ENCODE results near the gene PPP2R5C.
"Not testable (repeated sequence)": the region's sequence is repeated elsewhere in the genome, so short reads cannot be mapped to it uniquely, and the experiment has no call there.

The PPP2R5C gene

GRCh38 chr14:101956179-101956885 is 194.8 kb downstream of the PPP2R5C start:
- DNase-seq = no peak

- no peak for DNase-seq
Observed at GRCh38 chr14:101957406-101958234, 196.1 kb downstream of the PPP2R5C start.

DNA sequence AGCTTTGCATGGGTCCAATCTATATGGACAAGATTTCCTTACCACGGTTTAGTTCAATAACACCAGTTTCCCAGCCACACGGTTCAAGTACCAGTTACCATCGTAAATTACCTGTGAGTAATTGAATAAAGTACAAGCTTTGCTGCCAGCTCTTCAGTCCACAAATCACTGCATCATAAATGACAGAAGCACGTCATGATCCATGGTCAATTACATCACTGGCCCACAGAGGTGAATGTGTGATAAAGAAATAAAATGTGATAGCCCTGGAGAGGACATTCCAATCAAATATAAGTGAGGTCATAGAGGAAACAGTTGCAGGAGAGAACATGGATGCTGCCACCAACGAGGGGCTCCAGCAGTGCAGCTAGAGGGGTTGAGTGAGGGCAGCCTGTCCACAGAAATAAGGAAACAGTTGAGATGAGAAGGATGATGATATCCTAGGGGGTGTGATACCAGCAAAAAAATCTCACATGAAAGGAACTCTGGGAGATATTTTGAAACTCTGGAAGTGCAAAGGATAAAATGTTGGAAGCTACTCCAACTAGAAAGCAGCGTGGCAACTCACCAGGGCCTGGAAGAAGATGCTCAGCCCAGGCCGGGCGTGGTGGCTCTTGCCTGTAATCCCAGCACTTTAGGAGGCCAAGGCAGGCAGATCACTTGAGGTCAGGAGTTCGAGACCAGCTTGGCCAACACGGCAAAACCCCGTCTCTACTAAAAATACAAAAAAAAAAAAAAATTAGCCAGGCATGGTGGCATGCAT is 197.1 kb downstream of the PPP2R5C start:
- no peak for DNase-seq

- DNase-seq = no peak
Observed at GRCh38 chr14:101959277-101959676, 197.8 kb downstream of the PPP2R5C start.

DNA sequence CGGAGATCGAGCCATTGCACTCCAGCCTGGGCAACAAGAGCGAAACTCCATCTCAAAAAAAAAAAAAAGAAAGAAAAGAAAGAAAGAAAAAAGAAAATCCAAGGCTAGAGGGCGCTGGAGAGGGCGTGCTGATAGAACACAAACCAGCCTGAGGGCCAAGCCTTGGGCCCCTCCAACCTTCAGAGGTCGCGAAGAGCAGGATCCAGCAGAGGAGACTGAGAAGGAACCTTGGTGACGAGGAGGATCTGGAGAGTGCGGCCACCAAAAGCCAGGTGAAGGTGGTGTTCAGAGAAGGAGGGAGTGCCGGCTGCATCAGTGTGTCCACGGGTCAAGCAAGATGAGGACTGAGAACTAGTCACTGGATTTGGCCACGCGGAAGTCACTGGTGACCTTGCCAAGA is 198.7 kb downstream of the PPP2R5C start:
- no peak for DNase-seq

DNA sequence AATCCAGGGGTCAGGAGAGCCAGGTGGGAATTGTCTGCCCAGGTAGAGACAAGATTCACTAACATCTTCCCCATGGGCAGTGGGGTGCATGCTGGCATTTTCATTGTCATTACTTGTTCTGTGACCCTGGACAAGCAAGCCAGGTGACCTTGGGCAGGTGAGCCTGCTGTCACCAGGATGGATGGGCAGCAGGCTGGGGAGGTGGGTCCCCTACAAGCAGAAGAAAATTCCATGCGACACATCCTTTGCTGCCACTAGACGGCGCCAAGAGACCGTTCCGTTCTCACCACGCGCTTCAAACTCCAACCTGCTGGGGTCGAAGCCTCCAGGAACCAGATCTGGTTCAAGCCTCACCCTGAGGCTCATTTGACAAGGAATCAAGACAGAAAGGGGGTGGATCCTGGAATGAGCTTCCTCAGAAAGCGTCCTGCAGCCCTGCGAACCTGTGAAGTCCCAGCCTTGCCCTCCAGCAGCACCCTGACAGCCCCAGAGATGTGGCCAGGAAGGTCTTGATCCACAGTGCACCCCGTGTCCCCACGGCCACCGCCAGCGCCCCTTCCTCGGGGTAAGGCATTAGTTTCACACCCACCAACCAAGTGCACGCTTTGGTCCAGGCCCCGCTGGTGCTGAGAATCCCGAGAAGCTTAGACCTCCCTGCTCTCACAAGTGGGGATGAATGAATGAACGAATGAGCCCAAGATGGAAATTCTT is 199.7 kb downstream of the PPP2R5C start:
- peak; percentile 73 for DNase-seq

- no peak for DNase-seq
Observed at GRCh38 chr14:101961746-101962502, 200.4 kb downstream of the PPP2R5C start.

DNA sequence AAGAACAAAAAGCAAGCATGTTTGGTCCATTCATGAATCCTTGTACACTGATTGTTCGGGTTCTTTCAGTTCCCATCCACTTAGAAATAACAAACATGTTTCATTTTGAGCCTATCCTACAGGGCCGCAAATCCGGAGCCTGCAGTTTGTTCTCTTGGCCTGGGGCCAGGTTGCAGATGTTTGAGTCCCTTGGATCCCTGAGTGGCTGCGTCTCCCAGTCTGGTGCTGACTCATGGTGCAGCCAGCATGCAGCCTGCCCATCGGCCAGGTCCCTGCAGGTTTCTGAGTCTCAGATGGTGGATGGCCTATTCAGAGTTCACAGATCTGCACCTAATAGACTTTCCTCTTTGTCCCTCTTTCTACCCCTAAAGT is 201.0 kb downstream of the PPP2R5C start:
- peak; percentile 90 for DNase-seq

GRCh38 chr14:101963052-101963451 is 201.5 kb downstream of the PPP2R5C start:
- no peak for DNase-seq

DNA sequence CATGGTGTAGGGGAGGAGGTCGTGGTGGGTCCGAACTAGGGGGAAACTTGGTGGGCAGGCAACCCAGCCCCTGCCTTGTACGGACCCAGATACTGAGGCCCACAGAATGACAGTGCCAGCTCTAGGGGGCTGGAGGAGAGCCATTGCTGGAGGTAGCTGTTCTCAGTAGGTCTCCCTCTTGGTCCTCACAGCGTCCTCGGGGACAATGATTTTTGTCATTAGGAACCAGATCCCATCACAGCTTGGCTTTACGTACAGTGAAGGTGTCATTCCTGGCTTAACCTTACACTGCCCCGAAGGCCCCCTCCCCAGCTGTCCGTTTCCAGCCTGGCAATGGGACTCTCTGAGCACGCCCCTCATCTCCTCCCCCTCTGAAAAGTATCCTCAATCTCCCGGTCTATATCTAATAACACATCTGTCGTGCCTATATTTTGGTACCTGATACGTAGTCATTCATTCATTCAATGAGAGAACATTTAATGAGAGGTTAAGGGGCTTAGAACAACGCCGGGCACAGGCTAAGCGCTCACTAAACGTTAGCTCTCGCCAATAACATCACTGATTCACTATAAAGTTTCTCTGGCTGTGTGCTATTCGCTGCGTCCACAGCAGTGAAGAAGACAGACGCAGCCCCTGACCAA is 202.3 kb downstream of the PPP2R5C start:
- no peak for DNase-seq

- DNase-seq = peak; percentile 92
Observed at GRCh38 chr14:101964297-101965180, 203.0 kb downstream of the PPP2R5C start, which contains the start of gene DYNC1H1. Gene DYNC1H1 (plus strand): TSS chr14:101964573. CDS start chr14:101964692, 119 bp downstream.

- DNase-seq = peak; percentile 47
Observed at GRCh38 chr14:101965181-101965544, 203.7 kb downstream of the PPP2R5C start.

DNA sequence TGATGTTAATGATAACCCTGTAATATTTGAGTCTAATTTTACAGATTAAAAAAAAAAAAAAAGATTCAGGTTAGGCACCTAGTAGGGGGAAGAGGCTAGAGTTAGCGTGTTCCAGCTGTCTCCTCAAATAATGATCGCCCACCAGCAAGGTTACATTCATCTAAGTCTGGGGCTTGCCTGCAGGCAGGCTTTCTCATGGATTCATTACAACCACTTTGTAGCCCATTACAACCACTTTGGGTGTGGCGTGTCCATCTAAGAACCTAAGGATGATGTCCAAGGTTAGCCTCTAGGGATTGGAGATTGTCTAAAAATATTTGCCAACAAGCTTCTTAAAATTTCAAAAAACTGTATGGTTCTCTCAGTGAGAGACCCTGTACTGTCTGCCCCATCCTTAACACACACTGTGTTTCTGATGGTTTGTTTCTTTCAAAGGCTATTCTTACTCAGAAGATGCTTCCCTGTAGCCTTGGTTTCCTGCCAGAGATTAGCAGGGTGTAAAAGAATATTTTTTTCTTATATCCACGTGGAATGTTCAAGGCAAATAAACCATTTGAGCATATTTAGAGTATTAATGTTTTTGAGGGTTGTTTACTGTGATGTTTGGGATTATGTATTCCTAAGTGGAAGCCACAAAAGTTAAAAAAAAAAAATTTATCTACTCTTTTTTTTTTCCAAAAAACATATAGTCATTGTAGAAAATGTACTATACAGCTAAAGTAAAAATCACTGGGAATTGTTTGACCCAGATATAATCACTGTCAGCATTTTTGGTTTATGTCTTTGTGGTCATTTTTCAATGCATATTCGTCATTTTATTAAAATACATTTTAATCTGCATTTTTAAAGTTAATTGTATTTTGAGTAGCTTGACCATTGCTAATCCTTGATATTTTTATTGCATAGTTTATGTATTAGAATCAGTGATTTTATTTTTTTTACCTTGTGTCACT is 204.5 kb downstream of the PPP2R5C start:
- DNase-seq = peak; percentile 31

GRCh38 chr14:101966742-101967141 is 205.2 kb downstream of the PPP2R5C start:
- DNase-seq = no peak

- no peak for DNase-seq
Observed at GRCh38 chr14:101968186-101968585, 206.7 kb downstream of the PPP2R5C start.

DNA sequence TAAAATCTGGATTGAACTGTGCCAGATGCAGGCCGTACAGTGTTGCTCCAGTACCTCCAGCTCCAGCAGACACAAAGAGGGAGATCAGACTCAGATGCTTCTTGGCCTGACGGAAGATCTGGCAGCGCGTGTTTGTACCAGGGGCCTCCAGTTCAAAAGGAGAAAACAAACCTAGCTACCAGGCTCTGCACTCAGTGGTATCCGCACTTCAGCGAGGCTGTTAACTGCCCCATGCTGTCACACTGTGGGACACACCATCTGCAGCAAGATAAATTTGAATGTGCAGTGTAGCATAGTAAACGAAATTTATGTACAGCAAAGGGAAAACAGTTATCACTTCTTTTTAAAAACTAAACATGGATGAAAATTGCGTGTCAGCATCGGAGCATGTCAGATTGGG is 208.0 kb downstream of the PPP2R5C start:
- no peak for DNase-seq

GRCh38 chr14:101970830-101971400 is 209.4 kb downstream of the PPP2R5C start:
- DNase-seq = no peak

DNA sequence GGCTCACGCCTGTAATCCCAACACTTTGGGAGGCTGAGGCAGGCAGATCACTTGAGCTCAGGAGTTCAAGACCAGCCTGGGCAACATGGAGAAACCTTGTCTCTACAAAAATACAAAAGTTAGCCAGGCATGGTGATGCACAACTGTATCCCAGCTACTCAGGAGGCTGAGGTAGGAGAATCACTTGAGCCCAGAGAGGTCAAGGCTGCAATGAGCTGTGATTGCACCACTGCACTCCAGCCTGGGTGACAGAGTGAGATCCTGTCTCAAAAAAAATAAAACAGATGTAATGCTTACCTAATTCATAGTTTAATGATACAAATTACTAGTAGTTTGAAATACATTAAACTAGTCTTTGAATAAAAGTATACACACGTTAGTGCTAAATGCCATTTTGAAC is 209.9 kb downstream of the PPP2R5C start:
- not testable (repeated sequence) for DNase-seq

Measured in fibroblast of skin of right quadriceps (primary cell).